NCI-H345 treated with DMSO at 0.1 percent for 48 hours (cell line): ENCODE measurements around the gene HES5.
"Not testable (repeated sequence)": the region's sequence is repeated elsewhere in the genome, so short reads cannot be mapped to it uniquely, and the experiment has no call there.

Experiments
- DNase-seq: peaks from one replicate; lab custom pipeline; 2025; ENCODE audit not compliant: unreplicated experiment; lab: John Stamatoyannopoulos, UW

HES5 gene

DNA sequence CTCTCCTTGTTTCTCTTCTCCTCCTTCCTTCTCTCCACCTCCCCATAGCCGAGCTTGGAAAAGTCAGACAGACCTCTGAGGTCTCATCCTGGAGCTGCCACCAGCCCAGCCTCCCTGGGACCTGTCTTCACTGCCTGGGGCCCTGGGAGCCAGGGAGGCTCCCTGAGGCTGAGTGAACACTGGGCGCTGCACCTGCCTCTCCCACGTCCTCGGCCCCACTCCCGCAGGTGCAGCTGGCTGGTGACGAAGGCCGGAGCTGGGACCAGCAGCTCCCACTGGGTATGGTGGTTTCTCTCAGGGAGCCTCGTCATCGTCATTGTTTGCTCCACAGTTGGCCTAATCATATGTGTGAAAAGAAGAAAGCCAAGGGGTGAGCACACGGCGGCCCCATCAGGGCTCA is 31.4 kb upstream of the HES5 start:
- no peak for DNase-seq

GRCh38 chr1:2560299-2561073 is 30.4 kb upstream of the HES5 start:
- no peak for DNase-seq

DNA sequence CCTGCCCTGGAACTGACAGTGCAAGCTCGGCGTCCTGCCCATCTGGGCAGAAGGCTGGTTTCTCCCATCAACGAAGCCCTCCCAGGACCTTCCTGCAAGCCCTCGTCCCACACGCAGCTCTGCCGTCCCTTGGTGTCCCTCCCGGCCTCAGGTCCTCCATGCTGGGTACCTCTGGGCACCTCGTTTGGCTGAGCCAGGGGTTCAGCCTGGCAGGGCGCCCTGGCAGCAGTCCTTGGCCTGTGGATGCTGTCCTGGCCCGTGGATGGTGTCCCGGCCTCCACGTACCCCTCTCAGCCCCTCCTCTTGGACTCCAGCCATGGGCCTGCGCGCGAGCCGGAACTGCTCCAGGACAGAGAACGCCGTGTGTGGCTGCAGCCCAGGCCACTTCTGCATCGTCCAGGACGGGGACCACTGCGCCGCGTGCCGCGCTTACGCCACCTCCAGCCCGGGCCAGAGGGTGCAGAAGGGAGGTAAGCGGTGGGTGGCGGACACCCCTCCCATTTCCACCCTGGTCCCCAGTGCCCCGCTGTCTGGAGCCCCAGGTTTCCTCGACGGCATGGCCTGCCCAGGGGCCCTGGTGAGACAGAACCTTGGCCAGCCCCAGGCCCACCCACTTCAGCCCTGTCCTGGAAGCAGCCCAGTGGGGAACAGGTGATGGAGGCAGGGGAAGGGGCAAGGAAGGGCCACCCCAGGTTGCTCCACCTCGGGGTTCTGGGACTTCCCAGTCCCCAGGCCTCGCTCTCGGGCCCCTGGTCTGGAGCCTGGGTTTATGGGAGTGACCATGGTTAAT is 29.6 kb upstream of the HES5 start:
- DNase-seq: no peak

GRCh38 chr1:2558861-2559260 is 28.8 kb upstream of the HES5 start:
- DNase-seq: no peak

GRCh38 chr1:2558420-2558819 is 28.4 kb upstream of the HES5 start:
- no peak for DNase-seq

DNA sequence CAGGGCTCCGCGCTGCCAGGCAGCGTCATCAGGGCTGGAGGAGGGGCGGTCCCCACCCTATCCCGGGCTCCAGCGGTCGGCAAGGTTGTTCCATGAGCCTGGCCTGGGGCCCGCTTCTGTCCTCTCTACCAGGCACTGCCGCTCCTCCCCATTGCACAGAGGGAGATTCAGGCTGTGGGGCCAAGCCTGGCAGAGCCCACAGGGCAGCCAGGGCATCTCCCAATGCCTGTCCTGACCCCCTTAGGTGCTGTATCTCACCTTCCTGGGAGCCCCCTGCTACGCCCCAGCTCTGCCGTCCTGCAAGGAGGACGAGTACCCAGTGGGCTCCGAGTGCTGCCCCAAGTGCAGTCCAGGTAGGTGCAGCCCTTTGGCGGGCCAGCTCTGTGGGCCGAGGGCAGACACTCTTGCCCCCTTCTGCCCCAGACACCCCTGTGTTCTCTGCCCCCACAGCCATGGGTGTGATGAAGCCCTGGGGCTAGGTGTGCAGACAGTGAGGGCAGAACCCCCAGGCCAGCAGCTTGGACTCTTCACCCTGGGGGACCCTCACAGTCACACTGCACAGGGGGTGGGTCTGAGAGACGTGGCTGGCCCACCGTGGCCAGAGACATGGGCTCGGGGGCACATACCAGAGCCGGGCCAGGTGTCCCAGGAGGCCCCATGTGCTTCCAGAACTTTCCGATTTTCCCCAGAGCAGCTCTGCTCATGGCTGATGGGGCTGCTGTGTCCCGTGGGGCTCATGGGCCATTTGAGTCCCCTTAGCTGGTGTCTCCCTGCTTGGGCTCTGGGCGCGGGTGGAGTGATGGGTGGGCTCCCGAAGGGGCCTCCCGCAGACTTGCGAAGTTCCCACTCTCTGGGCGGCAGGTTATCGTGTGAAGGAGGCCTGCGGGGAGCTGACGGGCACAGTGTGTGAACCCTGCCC is 27.7 kb upstream of the HES5 start:
- DNase-seq: no peak

DNA sequence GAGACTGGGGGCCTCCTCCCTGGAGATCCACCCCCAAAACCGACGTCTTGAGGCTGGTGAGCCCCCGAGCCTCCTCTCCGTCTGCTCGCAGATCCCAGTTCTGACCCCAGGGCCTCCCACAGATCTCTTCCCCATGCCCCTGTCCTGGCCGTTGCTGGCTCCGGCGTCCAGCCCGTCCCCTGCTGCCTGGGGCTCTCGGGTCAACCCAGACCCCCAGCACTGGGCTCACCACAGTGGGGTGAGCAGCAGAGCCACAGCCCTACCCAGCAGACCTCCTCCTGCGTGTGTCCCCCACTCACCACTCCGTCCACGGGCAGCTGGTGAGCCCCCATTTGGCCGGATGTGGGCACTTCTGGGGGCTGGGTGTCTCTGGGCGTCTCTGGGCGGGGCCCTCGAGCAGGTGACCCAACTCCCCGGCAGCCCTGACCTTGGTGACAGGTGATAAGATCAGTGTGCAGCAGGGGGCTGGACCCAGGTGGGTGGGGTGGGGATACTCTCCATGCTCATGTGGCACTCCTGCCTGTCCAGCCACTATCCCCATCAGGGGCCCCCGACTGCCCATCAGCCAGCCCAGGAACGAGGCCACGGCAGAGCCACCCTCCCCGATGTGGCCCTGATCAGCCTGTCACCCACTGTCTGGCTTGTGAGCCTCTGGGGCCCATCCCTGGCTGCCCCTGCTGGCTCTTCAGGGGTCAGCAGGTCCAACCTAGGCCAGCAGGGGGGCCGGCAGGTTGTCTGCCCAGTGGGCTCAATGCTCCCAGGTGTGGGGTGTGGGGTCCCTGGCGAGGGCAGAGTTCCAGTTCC is 26.8 kb upstream of the HES5 start:
- DNase-seq: no peak

GRCh38 chr1:2556277-2556677 is 26.2 kb upstream of the HES5 start, which contains the start of gene TNFRSF14:
TSS of gene TNFRSF14 (plus strand) at chr1:2556371. CDS start at chr1:2556665, 294 bp downstream.
- no peak for DNase-seq

DNA sequence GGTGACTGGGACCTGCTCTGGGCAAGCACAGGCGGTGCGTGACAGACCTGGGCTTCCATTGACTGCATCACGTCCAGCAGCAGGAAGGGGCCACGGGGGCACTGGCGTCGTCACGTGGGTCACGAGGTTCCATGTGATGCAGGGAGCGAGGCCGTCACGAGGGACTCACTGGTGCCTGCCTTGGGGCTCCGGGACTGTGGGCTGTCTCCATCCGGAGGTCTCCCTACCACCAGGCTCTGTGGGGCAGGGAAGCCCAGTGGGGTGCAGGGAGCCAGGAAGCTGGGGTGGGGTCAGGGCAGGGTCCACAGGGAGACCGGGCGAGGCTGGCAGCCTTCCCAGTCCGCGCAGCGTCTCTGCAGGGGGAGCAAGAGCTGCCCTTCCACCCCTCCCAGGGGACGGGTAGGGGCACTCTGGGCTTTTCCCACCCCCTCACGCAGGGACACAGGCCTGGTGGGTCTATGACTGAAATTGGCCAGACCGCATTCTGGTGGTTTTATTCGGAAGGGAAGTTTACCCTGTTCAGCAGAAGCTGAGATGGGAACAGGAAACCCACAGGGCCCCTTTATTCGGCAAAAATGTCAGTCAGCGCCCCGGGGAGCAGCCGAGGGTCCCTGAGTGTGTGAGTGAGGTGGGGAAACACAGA is 25.7 kb upstream of the HES5 start:
- DNase-seq: no peak

DNA sequence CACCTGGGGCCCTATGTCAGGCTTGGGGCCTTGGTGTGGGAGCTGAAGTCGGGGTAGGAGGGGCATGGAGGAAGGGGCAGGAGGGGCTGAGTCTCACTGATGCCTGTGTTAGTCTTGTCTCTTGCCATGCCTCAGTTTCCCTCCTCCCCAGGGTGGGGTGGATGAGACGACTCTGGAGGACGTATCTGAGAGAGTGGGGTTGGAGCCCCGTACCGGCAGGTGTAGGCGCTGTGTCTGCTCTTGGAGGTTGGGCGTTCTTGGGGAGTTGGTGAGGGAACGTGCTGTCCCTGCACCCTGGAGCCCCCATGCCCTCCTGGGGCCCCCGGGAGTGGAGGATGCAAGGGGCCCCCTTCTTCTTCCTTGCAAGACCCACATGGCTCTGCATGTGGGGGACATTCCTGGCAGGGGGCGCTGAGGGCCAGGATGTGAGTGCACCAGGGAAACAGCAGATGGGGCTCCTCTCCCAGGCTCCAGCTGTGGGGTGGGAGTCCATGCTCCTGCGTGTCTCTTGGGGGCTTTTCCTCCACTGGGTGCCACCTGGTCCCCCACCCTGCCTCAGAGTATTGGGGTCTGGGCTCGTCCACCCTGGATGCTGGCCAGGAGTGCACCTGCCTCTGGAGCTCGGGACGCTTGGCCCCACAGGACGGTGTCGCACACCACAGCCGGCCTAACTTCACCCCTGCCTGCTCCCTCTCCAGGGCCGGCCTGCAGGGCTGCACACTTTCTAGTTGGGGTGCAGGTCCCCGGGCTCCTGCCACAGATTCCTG is 24.7 kb upstream of the HES5 start:
- DNase-seq: no peak

- DNase-seq: no peak
Measured at GRCh38 chr1:2553871-2554620, 24.0 kb upstream of the HES5 start.

DNA sequence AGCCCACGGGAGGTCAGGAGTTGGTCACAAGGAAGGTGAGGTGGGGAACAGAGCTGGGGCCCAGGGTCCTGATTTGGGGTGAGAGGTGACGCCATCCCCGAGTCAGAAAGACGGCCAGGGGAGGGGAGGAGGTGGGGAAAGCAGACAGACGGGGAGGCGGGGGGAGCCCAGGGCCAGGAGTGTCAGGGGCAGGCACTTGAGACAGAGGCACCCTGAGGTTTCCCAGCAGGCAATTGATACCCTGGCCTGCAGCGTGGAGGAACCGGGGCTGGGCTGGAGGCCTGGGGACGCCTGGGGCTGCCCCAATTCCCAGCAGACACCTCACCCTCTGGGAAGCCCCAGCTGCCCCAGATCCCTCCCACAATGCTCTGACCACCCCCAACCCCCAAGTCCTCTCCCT is 23.0 kb upstream of the HES5 start:
- not testable (repeated sequence) for DNase-seq

- DNase-seq: no peak
Measured at GRCh38 chr1:2552189-2552588, 22.1 kb upstream of the HES5 start.

- DNase-seq: not testable (repeated sequence)
Measured at GRCh38 chr1:2551544-2551943, 21.5 kb upstream of the HES5 start.

- not testable (repeated sequence) for DNase-seq
Measured at GRCh38 chr1:2550309-2550861, 20.3 kb upstream of the HES5 start.

- DNase-seq: not testable (repeated sequence)
Measured at GRCh38 chr1:2549367-2550029, 19.4 kb upstream of the HES5 start.

DNA sequence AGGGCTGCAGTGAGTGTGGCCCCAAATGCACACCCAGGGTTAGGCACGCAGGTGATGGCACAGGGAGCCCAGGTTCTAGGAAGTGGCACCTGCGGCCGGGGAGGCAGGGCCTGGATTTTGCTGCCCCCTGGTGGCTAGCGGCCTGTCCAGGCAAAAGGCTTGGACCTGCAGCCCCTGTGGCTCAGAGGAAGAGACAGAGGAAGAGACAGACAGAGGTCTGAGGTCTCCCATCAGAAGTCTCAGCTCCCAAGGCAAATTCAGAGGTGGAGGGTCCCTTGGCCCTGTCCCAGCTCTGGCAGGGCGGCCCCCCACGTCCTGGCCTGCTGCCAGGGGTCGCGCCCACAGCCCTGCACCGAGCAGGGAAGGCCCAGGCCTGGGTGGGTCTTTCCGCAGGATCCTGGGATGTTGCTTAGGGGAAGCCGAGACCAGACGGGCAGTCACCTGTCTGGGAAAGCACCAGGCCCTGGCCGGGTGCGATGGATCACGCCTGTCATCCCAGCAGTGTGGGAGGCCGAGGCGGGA is 18.1 kb upstream of the HES5 start:
- DNase-seq: peak; percentile 65
